ENCODE results near the gene NXN.

GRCh38 chr17:773467-774312 lies 205.9 kb downstream of the NXN start:
- TF ChIP-seq REST (IDR thresholded peaks at IDR 0.05; ENCODE audit: borderline replicate concordance) = no peak
- no peak for TF ChIP-seq CTCF (IDR thresholded peaks at IDR 0.05; ENCODE audit: poor library complexity, severe bottlenecking)
- no peak for TF ChIP-seq POLR2AphosphoS5 (IDR thresholded peaks at IDR 0.05)
- TF ChIP-seq EZH2 (IDR thresholded peaks at IDR 0.05; ENCODE audit: borderline replicate concordance, insufficient read depth, low read length, poor library complexity, severe bottlenecking) = no peak
